GM19238 (cell line): ENCODE results near the gene SLC8A3.

Experiments used
- DNase-seq: peaks from one replicate; pipeline ENCODE4 v3.0.0; 2011; ENCODE audit warnings: low spot score; ENCODE audit not compliant: insufficient read length

SLC8A3 gene

GRCh38 chr14:70177081-70177800 lies 11.5 kb downstream of the SLC8A3 start:
- DNase-seq, result no peak

GRCh38 chr14:70173569-70173968 lies 15.2 kb downstream of the SLC8A3 start:
- no peak for DNase-seq

- DNase-seq, result no peak
Measured at GRCh38 chr14:70171726-70172125, 17.0 kb downstream of the SLC8A3 start.

GRCh38 chr14:70170976-70171375 lies 17.8 kb downstream of the SLC8A3 start:
- no peak for DNase-seq

- no peak for DNase-seq
Measured at GRCh38 chr14:70168406-70168805, 20.3 kb downstream of the SLC8A3 start.

GRCh38 chr14:70166530-70167203 lies 22.1 kb downstream of the SLC8A3 start:
- no peak for DNase-seq

- DNase-seq, result no peak
Measured at GRCh38 chr14:70162358-70162757, 26.4 kb downstream of the SLC8A3 start.

GRCh38 chr14:70156592-70156991 lies 32.2 kb downstream of the SLC8A3 start:
- DNase-seq, result no peak

- no peak for DNase-seq
Measured at GRCh38 chr14:70152704-70153103, 36.0 kb downstream of the SLC8A3 start.

GRCh38 chr14:70152081-70152480 lies 36.7 kb downstream of the SLC8A3 start:
- no peak for DNase-seq

- no peak for DNase-seq
Measured at GRCh38 chr14:70149596-70150165, 39.1 kb downstream of the SLC8A3 start.

GRCh38 chr14:70148911-70149595 lies 39.7 kb downstream of the SLC8A3 start:
- DNase-seq, result no peak

GRCh38 chr14:70148351-70148750 lies 40.4 kb downstream of the SLC8A3 start:
- no peak for DNase-seq

- no peak for DNase-seq
Measured at GRCh38 chr14:70144046-70144445, 44.7 kb downstream of the SLC8A3 start.

GRCh38 chr14:70143306-70143705 lies 45.4 kb downstream of the SLC8A3 start:
- DNase-seq, result no peak

- no peak for DNase-seq
Measured at GRCh38 chr14:70140614-70141013, 48.1 kb downstream of the SLC8A3 start.

- DNase-seq, result no peak
Measured at GRCh38 chr14:70139384-70139783, 49.4 kb downstream of the SLC8A3 start.

GRCh38 chr14:70137788-70138187 lies 51.0 kb downstream of the SLC8A3 start:
- DNase-seq, result no peak

- no peak for DNase-seq
Measured at GRCh38 chr14:70133461-70133860, 55.3 kb downstream of the SLC8A3 start.

GRCh38 chr14:70130482-70130881 lies 58.3 kb downstream of the SLC8A3 start:
- no peak for DNase-seq

GRCh38 chr14:70127186-70127585 lies 61.6 kb downstream of the SLC8A3 start:
- no peak for DNase-seq

GRCh38 chr14:70123796-70124195 lies 65.0 kb downstream of the SLC8A3 start:
- no peak for DNase-seq
